Dermis blood vessel endothelial cell (primary cell): Measurements from ENCODE around the gene RBM47. TPM values are rescaled to one million over a fixed set of nuclear protein-coding genes. Genes with fewer than 3 reads are reported as not detected.
"Not testable (repeated sequence)": the region's sequence is repeated elsewhere in the genome, so short reads cannot be mapped to it uniquely, and the experiment has no call there.

Experiments
- DNase-seq: peaks from one replicate; pipeline ENCODE4 v3.0.0; 2010
- total RNA-seq: library from RNA; depleted of rRNA; stranded (reverse); fragments of >200 nt; gene quantifications from 2 replicates; pipeline ENCODE4 v1.2.3, GENCODE V29; 2014

Gene RBM47
- total RNA-seq, 1 donor from 2014 or later = 1.0 TPM

DNA sequence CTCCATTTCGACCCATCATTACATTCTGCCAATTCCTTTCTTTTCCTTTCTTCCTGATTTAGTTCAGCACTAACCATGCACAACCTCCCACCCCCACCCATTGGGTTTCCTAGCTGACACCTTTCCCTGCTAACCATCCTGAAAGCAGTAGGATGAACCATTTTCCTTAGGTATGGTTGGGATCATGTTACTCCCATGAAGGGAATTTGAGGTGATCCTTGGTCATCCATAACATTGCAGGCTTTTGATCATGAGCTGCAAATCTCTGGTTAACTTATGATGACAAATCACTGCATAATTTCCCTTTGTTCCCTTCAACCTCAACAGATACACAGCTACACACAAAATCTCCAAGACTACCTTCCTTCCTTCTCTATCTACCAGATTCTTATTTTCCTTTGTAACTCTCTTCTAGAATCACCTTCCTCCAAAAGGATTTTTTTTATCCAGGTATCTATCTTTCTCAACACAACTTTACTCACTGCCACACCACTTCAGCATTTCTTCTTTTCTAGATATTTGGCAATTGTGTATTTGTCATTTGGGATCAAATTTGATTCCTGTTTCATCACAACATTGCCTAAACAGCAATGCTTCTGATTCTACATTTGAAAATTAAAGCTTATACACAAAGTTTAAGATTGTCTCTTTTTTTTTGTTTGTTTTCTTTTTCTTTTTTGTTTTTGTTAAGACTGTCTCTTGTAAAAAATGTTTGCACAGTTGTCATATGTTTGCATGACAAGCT, 145.1 kb downstream of the RBM47 start:
- DNase-seq = no peak

- no peak for DNase-seq
These were observed 146.5 kb downstream of the RBM47 start for GRCh38 chr4:40482985-40483647.

DNA sequence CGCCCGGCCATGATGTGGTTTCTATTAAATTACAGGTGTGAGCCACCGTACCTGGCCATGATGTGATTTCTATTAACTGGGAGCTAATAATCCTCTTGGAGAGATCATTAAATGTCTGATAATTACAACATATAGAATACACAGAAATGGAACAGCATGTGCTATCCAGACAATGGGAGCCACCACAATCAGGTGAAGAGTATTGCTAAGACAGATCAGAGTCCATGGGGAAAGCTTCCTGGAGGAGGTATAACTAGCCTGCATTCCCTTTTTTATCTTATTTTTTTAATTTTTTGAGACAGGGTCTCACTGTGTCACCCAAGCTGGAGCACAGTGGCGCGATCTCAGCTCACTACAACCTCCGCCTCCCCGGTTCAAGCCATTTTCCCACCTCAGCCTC, 147.7 kb downstream of the RBM47 start:
- DNase-seq = no peak

DNA sequence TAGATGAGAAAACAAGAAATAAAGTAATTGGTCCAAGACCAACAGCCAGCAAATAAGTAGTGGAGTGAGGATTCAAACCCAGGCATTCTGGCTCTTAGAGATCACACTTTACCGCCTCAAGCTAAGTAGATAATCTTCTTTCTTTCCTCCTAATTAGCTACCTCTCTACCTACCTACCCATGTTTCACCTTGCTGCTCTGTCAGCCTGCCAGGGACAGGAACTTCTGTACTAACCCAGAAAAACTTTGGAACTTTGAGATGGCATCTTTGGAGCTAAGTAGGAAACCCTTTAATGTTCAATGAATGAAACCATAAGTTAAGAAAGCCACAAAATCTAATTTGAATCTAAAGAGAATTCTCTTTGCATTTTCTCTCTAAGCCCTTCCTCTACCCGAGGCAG, 149.4 kb downstream of the RBM47 start:
- no peak for DNase-seq

GRCh38 chr4:40479378-40479777, 150.3 kb downstream of the RBM47 start:
- DNase-seq = no peak

DNA sequence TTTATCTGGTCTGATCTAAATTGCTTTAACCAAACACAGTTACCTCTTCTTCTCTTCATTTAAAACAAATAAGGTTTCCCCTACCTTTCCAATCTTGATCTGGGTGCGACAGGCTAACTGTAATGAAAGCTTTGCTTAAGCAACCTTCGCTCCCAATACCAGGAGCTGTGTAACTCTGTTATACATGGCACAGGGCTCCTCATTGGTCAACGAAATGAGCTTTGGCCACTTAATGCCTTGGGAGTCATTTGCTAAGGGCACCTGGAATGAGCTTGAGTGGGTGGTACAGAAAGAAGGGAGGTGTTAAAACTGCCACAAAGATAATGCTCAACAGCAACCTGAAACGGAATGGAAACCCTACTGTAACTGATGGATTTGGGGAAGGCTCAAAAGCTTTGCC, 154.1 kb downstream of the RBM47 start:
- no peak for DNase-seq

GRCh38 chr4:40473578-40474388, 155.9 kb downstream of the RBM47 start:
- no peak for DNase-seq

GRCh38 chr4:40471923-40472322, 157.7 kb downstream of the RBM47 start:
- no peak for DNase-seq

- no peak for DNase-seq
These were observed 162.9 kb downstream of the RBM47 start for GRCh38 chr4:40466789-40467188.

- DNase-seq = no peak
These were observed 167.3 kb downstream of the RBM47 start for GRCh38 chr4:40462326-40462725.

DNA sequence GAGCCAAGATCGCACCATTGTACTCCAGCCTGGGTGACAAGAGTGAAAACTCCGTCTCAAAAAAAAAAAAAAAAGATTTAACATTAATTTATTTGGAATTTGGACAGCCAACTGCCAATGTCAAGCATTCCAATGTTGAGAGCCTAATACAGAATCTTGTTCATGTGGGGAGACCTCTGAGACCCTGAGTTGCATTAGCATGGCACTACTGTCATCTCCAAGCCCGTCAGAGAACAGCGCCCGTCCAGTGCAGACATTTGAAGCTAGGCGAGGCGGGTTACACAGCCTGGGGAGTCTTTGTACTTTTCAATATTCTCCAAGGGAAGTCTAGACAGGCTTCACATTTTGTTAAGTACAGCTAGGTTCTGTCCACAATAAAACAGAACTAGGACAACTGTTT, 167.8 kb downstream of the RBM47 start:
- no peak for DNase-seq

- no peak for DNase-seq
These were observed 168.6 kb downstream of the RBM47 start for GRCh38 chr4:40461062-40461461.

- no peak for DNase-seq
These were observed 171.0 kb downstream of the RBM47 start for GRCh38 chr4:40458683-40459082.

DNA sequence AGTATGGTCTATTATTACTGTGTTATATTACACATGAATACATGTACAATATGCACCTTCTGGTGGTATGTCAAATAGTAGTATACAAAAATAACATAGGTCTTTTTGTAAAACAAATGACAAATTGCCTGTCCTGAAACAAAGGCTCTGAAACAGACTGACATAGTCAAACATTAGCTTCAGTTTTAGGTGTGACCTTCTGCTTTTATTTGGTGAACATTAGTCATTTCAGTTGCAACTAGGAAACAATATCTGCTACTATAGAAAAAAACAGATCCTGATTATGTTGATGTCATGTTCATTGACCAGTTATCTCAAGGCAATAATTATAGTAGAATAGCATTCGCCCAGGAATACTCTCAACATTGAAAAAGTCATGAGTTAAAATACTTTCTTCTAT, 171.6 kb downstream of the RBM47 start:
- no peak for DNase-seq

DNA sequence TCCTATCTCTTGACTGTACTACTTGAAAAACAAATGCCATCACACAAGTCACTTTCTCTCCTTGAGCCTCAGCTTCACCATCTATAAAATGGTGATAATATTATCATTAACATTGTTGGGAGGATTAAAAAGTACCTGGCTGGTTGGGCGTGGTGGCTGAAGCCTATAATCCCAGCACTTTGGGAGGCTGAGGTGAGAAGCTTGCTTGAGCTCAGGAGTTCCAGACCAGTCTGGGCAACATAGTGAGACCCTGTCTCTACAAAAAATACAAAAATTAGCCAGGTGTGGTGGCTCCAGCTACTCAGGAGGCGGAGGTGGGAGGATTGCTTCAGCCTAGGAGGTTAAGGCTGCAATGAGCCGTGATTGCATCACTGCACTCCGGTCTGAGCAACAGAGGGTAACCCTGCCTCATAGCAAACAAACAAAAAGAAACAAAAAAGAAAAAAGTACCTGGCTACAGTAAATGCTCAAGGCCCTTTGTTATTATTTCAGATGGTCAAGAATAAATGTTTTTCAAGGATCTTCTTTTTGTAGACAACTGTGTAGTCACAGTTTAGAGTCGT, 174.2 kb downstream of the RBM47 start:
- DNase-seq = no peak

DNA sequence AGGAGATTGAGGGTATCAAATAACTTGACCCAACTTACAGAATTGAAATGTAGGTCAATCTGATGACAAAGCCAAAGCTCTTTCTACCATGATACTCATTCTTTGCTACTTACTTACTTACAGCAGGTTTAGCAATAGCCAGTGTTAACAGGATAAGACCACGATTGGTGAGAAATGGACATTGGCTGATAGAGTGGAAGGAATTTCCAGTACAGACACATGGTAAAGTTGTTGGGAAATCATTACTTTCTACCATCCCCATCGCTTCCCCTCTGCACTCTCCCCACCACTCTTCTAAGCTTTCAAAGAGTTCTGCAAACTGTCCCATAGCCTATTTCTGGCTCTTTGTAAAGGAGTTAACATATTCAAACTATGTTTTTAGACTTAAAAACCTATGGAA, 174.8 kb downstream of the RBM47 start:
- no peak for DNase-seq

GRCh38 chr4:40453912-40454311, 175.8 kb downstream of the RBM47 start:
- no peak for DNase-seq

DNA sequence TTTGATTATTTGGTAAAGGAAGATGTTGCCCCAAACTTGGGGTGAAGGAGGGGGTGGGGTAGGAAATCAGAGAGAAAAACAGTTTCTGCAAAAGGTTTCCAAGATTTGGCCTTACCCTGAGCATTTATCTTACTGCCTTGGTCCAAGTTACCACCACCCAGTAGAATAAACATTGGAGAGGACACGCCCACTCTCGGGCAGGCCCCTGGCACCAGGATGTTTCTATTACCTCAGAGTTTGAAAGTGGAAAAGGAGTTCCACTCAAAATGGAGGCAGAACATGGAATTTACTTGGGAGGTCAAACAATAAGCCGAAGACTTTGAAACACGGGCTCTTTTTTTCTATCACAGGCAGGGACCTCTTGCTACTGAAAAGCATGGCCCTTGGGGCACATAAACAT, 180.8 kb downstream of the RBM47 start:
- DNase-seq = no peak

- DNase-seq = no peak
These were observed 182.8 kb downstream of the RBM47 start for GRCh38 chr4:40446839-40447238.

GRCh38 chr4:40446261-40446750, 183.4 kb downstream of the RBM47 start:
- not testable (repeated sequence) for DNase-seq

DNA sequence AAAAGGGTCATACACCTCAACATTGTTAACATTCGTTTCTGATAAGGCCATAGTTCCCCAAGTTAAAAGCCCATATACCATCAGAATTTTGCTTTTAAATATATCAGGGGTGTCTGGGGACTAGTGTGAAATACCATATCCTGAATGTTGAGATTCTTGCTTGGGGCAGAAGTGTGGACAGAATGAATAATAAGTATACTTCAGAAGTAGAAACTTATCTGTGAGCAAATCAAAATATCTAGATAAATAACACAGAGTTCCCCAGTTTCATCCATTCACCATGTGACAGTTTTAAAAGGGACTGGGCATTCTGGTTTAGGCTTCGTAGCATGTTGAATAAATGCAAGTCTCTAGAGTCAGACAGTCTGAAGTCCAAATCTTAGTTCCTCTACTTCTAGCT, 184.0 kb downstream of the RBM47 start:
- DNase-seq = no peak

- no peak for DNase-seq
These were observed 188.2 kb downstream of the RBM47 start for GRCh38 chr4:40441430-40441829.

GRCh38 chr4:40439519-40439918, 190.1 kb downstream of the RBM47 start:
- DNase-seq = no peak
